MM.1S (cell line): ENCODE measurements around the gene GDF9.

Source experiments
- DNase-seq: peaks from one replicate; pipeline ENCODE4 v3.0.0-alpha.2; 2015
- H2AFZ ChIP-seq: fragments of 300-600 bp; sonication (generic); 2 replicates; pipeline ENCODE4 v1.6.0; 2016; ENCODE audit warnings: antibody characterized with exemption, low read length
- H3F3A ChIP-seq: fragments of 300-600 bp; sonication (generic); 2 replicates; pipeline ENCODE4 v1.6.1; 2016; ENCODE audit warnings: mild to moderate bottlenecking, antibody characterized with exemption, low read length, moderate library complexity, mixed read lengths; ENCODE audit not compliant: insufficient read depth
- H3K27ac ChIP-seq: fragments of 300-600 bp; sonication (generic); 2 replicates; pipeline ENCODE4 v1.5.1; 2016; ENCODE audit warnings: mild to moderate bottlenecking, low read length
- H3K27me3 ChIP-seq: fragments of 300-600 bp; sonication (generic); replicated peaks from 2 replicates; pipeline ENCODE4 v1.6.0; 2016; ENCODE audit warnings: low read length; ENCODE audit not compliant: insufficient read depth
- H3K36me3 ChIP-seq: fragments of 300-600 bp; sonication (generic); replicated peaks from 2 replicates; pipeline ENCODE4 v1.6.1; 2016; ENCODE audit warnings: mild to moderate bottlenecking, low read length, mixed read lengths; ENCODE audit not compliant: insufficient read depth
- H3K4me1 ChIP-seq: fragments of 300-600 bp; sonication (generic); 2 replicates; pipeline ENCODE4 v1.6.1; 2016; ENCODE audit warnings: low read length, mixed read lengths
- H3K4me2 ChIP-seq: fragments of 300-600 bp; sonication (generic); 2 replicates; pipeline ENCODE4 v1.6.0; 2016; ENCODE audit warnings: low read depth, low read length
- H3K4me3 ChIP-seq: fragments of 300-600 bp; sonication (generic); 2 replicates; pipeline ENCODE4 v1.5.1; 2016; ENCODE audit warnings: low read length, mixed read lengths
- H3K79me2 ChIP-seq: fragments of 300-600 bp; sonication (generic); 2 replicates; pipeline ENCODE4 v1.6.1; 2016; ENCODE audit warnings: mixed run types, low read length, mixed read lengths
- H3K9ac ChIP-seq: fragments of 300-600 bp; sonication (generic); 2 replicates; pipeline ENCODE4 v1.6.1; 2016; ENCODE audit warnings: low read length, mixed read lengths
- H3K9me2 ChIP-seq: fragments of 300-600 bp; sonication (generic); replicated peaks from 2 replicates; pipeline ENCODE4 v1.6.1; 2016; ENCODE audit warnings: mild to moderate bottlenecking, low read length, mixed read lengths; ENCODE audit not compliant: insufficient read depth
- H3K9me3 ChIP-seq: fragments of 300-600 bp; sonication (generic); replicated peaks from 2 replicates; pipeline ENCODE4 v1.6.1; 2016; ENCODE audit warnings: mild to moderate bottlenecking, low read length, mixed read lengths; ENCODE audit not compliant: insufficient read depth
- H4K20me1 ChIP-seq: fragments of 300-600 bp; sonication (generic); 2 replicates; pipeline ENCODE4 v1.6.1; 2016; ENCODE audit warnings: mild to moderate bottlenecking, low read length, moderate library complexity, mixed read lengths; ENCODE audit not compliant: insufficient read depth
- CTCF ChIP-seq: fragments of 300-600 bp; sonication (generic); IDR thresholded peaks from 2 replicates; pipeline ENCODE4 v1.5.1; 2016; ENCODE audit warnings: antibody characterized with exemption, low read length, mixed read lengths
- EZH2 ChIP-seq: fragments of 300-600 bp; sonication (generic); optimal IDR thresholded peaks from 2 replicates; pipeline ENCODE3; 2017; ENCODE audit warnings: low read depth, mild to moderate bottlenecking, antibody characterized with exemption, low read length, mixed read lengths
- EZH2phosphoT487 ChIP-seq: fragments of 300-600 bp; sonication (generic); IDR thresholded peaks from 2 replicates; pipeline ENCODE4 v1.6.1; 2018; ENCODE audit warnings: antibody characterized with exemption, low read length

GDF9 gene

GRCh38 chr5:132901036-132901435, 34.8 kb upstream of the GDF9 start:
- H3K9me3 ChIP-seq, result no peaks in the 10 kb centered on the region
- H3K79me2 ChIP-seq, result 0 out of 2 replicates have a peak, but pooled peaks cover 1% of the 10 kb centered on the region
- no peaks in the 10 kb centered on the region; the same call in 1 of the 2 replicates for H3K36me3 ChIP-seq
- H3K27me3 ChIP-seq, result no peaks in the 10 kb centered on the region
- no peaks in the 10 kb centered on the region for H3K9me2 ChIP-seq
- no peak overlapping the region for H3K4me3 ChIP-seq
- H4K20me1 ChIP-seq, result no peaks in the 10 kb centered on the region
- no peak for TF ChIP-seq CTCF
- TF ChIP-seq EZH2, result no peak
- no peak for TF ChIP-seq EZH2phosphoT487
- H3K27ac ChIP-seq, result no peak overlapping the region
- H3K9ac ChIP-seq, result no peak overlapping the region
- peaks cover 9% of the 10 kb centered on the region; the same call in 1 of the 2 replicates for H3F3A ChIP-seq
- DNase-seq, result no peak
- H2AFZ ChIP-seq, result no peak overlapping the region
- H3K4me2 ChIP-seq, result no peak overlapping the region
- peaks cover 10% of the 10 kb centered on the region for H3K4me1 ChIP-seq

GRCh38 chr5:132898094-132898493, 31.8 kb upstream of the GDF9 start:
- peaks cover 7% of the 10 kb centered on the region; the same call in 1 of the 2 replicates for H3K36me3 ChIP-seq

DNA sequence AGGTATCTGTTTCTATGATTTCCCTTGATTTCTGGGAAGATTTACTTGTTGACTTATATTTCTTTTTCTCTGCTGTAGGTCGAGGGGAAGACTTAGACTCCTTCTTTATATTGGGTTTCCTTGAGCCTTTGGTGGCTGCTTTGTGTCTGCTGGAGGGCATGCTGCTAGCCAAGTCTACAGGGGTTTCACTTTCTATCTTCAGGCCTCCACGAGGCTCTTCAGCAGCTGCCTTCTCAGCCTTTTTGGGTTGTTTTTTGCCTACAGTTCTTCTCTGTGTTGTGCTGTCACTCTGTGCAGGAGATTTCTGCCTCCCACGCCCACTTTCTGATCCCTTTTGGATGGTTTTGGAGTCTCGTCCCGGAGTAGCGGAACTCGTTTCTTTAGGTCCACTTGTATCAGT, 30.4 kb upstream of the GDF9 start:
- H3K4me3 ChIP-seq, result peak overlapping the region; percentile 37
- no peaks in the 10 kb centered on the region for H3K27me3 ChIP-seq
- no peaks in the 10 kb centered on the region for H3K9me3 ChIP-seq
- H3K9me2 ChIP-seq, result no peaks in the 10 kb centered on the region
- 0 out of 2 replicates have a peak, but pooled peaks cover 3% of the 10 kb centered on the region for H3K79me2 ChIP-seq
- H3F3A ChIP-seq, result peaks cover 9% of the 10 kb centered on the region; the same call in 1 of the 2 replicates
- H3K9ac ChIP-seq, result peak overlapping the region; percentile 33; the same call in 1 of the 2 replicates
- peak; percentile 87 for DNase-seq
- H2AFZ ChIP-seq, result peak overlapping the region; percentile 18; the same call in 1 of the 2 replicates
- H3K4me1 ChIP-seq, result peaks cover 13% of the 10 kb centered on the region
- peaks cover 7% of the 10 kb centered on the region; the same call in 1 of the 2 replicates for H3K36me3 ChIP-seq
- H4K20me1 ChIP-seq, result no peaks in the 10 kb centered on the region
- H3K4me2 ChIP-seq, result peak overlapping the region; percentile 69
- TF ChIP-seq CTCF (no peak), EZH2phosphoT487 (no peak), EZH2 (no peak)
- peak overlapping the region; percentile 51 for H3K27ac ChIP-seq

More at GRCh38 chr5:132898094-132898493, 31.8 kb upstream of the GDF9 start:
- Histone ChIP-seq H4K20me1 (no peaks in the 10 kb centered on the region), H3K9ac (no peak overlapping the region), H3K9me2 (no peaks in the 10 kb centered on the region), H3K4me2 (no peak overlapping the region), H2AFZ (no peak overlapping the region), H3K79me2 (0 out of 2 replicates have a peak, but pooled peaks cover 3% of the 10 kb centered on the region), H3K27ac (no peak overlapping the region), H3K4me3 (no peak overlapping the region), H3K9me3 (no peaks in the 10 kb centered on the region), H3F3A (peaks cover 9% of the 10 kb centered on the region; the same call in 1 of the 2 replicates), H3K4me1 (peaks cover 13% of the 10 kb centered on the region), H3K27me3 (no peaks in the 10 kb centered on the region)
- no peak for TF ChIP-seq CTCF
- TF ChIP-seq EZH2, result no peak
- TF ChIP-seq EZH2phosphoT487, result no peak
- DNase-seq, result no peak
